HG03159 (cell line): ENCODE measurements around the gene ZFHX3.
"Not testable (repeated sequence)": the region's sequence is repeated elsewhere in the genome, so short reads cannot be mapped to it uniquely, and the experiment has no call there.

Experiments
- ATAC-seq: cut with Tn5 transposase; IDR thresholded peaks from one replicate; pipeline ENCODE4 v1.9.1; 2021; ENCODE audit warnings: mild to moderate bottlenecking, moderate library complexity; ENCODE audit not compliant: unreplicated experiment

Gene ZFHX3

DNA sequence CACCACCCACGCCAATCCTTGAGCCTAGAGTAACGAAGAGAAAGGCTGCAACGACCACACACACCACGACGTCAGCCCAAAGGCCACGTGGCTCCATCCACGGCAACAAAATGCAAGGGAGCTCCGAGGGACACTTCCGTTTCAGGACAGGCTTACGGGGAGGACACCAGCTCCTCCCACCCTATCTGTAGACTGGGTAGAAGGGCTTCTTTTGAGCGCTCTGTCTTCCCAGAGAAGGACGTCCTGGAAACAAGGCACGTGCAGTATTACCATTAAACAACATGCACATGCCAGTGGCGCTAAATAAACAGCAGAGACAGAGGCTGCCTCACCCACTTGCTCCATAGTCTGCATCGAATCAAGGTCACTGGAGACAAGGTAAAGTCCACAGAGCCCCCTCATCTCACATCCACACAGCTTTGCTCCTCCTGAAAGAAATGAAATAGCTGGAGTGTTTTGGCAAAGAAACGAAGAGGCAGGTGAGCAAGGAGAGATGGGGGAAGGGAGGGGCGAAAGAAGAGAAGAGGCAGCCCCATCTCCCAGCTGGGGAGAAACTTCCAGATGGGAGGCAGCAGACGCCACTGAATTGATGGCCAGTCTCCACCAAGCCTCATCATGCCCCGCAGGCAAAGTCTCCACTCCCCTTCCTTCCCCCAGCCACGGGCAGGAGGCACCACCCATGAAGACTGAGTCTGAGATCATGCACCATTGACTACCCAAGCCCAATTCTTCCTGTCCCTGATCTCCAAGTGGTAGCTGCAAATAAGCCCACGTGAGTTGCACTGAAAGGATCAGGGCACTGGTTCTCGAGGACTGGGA lies 24.0 kb downstream of the ZFHX3 start:
- ATAC-seq: no peak

DNA sequence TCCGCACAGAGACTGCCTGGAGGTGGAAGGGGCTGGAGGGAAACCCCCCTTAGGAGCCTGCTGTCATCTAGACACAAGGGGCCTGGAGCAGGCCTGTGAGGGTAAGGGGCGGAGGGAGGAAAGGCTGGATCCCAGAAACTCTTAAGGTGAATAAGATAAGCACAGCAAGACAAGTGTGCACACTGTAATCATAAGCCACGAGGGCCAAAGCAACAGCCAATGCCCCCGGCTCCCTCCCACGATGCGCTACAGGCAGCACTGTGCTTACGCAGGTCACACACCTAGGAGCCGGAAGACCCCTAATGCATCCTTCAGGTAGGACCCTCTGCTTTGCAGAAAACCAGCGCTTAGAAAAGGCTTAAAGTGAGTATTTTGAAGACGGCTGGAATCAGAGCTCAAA lies 24.6 kb downstream of the ZFHX3 start:
- no peak for ATAC-seq

DNA sequence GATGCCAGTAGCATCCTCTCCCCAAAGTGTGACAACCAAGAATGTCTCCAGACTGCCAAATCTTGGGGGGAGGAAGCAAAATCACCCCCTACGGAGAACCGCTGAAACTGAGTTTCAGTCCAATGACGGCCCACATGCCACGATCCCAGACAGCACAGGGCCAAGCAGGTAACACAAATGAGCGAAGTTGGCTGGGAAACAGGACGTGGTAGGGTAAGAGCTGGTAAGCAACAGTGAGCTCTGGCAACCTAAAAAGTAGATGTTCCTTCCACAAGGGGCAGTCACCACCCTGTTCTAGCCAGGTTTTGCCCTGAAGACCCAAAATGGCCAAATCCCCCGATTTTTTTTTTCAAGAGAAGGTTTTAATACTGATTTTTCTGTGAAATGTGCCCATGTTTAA lies 25.4 kb downstream of the ZFHX3 start:
- no peak for ATAC-seq

DNA sequence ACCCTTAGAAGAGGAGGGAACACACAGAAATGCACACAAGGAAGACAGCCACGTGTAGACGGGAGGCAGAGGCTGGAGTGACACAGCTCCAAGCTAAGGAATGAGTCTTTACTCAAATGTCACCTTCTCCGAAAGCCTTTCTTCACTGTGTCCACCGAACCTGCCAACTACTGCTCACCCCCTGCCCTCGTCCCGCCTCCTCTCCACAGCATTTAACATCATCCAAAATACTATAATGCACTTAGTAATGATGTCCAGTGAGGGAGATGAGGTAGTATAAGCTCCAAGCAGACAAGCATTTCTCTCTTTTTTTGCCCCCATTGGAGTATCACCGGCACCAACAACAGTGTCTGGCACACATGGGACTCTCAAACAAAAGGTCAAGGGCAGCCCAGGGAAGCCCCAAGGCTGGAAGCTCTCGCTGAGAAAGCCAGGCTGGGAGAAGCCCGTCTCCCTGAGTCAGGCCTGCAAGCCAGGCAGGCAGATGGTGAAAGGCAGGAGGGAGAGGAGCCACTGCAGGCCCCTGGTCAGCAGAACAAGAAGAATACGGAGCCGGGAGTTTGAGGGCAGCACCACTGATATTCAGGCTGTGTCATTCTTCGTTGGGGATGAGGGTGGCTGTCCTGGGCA lies 25.9 kb downstream of the ZFHX3 start:
- ATAC-seq: no peak

DNA sequence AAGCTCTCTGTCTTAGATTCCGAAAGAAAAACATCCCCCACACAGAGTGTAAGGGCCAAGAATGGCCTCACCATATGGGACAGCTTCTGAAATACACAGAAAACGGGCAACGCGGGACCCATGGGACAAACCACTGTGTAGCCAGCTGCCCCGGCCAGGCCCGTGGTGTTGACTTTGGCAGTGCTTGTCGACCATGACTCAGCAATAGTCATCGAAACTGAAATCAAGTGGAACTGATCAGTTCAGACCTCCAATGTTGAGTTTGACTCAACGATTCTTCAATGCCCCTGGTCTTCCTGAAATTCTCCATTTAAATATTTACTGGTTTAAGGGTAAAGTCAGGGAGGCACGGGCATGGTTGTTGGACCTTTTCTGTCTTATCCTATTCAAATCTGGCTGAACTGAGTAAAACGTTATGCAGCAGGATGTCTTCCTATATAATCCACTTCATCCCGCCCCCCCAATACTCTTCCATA lies 27.5 kb downstream of the ZFHX3 start:
- no peak for ATAC-seq

DNA sequence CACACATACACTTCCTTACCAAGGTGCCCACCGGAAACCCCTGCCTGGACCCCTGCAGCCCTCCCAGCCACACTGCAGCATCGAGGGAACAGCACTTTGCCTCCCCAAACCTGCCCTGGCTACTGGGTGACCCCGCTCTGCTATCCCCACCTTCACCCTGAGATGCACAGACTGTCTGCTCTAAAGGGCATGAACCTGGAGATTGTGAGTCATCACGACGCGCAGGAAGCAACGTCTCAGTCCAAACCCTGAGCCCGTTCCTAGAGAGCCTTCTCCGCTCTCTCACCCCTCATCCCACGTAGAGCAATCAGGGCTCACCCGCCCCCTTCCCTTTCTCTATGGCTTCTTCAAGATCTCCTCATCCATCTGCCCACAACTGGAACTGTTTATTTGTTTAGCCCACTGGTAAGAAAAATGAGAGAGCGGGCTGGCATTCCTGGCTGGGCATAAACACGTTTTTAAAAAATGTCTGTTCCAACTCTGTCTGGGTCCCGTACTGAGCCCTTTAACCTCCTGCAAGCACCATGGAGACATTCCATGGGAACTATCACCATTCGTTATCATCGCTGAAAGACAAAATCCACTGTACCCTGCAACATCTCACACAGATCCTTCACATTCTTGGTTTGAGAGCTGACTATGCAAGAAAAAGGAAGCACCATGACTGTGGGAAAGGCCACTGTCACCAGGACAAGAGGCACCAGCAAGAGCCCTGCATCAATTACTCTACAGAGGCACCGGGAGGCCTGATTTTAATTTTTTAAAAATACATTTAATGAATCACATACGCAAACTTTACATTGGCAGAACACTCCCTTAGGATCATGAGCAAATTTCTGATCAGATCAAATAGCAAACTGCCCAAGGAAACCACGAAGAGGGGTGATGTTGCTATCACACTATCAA lies 28.2 kb downstream of the ZFHX3 start:
- ATAC-seq: no peak

DNA sequence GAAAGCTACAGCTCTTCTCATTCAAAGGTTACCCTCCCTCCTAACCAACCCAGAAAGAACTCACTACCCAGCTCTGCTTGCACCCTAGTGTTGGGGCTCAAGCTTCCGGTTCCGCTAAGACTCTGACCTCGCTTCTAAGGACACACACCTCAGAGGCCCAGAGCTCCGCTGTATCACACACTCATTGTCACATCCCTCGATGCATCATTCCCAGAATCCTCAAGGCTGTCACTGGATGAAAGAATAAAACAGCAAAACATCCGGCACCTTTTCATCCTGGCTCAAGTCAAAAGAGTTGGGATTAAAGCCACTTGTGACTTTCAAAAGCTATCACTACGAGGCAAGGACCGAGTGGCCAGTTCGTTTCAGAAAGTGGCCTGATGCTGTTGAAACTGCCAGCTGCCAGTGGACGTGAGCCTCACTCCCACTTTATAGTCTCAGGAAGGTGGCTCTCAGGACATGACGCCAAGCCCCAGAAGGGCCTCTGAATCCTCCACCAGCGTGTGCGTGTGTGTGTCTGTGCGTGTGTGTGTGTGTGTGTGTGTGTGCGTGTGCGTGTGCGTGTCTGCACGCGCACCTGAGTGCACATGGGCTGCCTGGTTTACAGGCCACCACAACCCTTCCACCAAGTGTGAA lies 29.0 kb downstream of the ZFHX3 start:
- ATAC-seq: no peak

DNA sequence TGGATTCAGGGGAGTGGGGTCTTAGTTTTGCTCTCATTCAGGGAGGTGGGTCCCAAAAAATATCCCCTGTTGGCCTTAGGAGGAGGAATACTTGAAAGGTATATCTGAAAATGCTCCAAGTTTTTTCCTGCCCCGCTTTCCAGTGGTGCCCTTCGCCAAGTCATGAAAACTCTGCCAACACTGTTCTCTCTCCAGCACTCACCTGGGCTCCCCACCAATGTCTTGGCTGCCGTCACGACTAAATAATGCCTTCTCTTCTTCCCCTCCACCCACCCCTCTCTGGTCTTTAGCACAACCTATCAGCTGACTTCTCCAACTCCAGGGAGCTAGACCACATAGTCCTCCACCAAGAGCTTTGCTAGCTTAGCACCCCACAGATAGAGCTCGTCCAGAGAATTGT lies 30.6 kb downstream of the ZFHX3 start:
- ATAC-seq: no peak

DNA sequence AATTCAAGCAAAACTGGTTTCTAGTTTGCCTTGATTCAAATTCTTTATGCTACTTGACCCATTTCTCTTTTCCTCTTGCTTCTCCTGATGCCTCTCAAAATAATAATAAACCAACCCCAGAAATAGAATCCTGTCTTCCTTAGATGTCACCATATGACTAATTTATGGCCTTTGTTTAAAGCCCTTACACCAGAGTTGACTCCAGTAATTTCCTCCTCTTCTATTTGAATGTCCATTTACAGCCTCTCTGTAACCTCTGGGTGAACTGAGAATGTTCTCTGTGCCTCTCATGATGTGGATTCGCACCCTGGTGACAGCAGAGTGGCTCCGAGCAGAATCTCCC lies 31.5 kb downstream of the ZFHX3 start:
- peak; percentile 57 for ATAC-seq

DNA sequence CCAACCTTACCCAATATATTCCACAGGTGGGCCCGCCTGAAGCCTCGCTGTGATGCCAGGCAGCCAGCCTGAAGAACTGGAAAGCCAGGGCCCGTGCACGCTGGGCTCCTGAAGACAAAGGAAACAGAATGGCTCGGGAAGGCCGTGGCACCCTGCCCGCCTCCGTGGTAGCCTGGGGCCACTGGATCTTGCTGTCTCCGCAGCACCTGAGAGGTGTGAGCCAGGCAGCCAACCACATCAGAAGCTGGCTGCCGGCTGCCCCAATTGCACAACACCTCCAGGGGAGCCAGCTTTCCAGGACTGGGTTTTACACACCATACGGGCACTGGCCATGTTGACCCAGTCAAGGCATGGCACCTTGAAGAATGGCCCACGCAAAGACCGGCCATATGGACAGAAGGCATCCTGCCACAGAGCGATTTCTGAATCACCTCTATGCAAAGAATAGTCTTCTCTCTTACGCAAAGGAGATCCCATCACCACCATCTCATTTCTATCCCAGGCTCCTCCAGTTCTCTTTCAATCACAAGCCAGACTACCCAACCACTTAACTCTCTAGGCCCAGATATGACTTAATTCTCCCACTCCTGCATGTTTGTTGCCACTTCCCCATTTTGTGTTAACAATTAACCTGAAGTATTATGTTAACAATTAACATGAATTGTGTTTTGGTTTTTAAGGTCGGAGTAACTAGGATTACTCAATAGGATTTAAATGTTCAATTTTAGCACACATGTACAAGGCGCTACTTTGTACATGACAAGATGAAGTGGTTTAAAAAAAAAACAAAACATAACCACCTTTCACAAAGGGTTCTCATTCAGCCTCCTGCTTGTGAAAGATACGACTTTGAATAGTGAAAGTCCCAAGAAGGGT lies 32.1 kb downstream of the ZFHX3 start:
- ATAC-seq: peak; percentile 80

DNA sequence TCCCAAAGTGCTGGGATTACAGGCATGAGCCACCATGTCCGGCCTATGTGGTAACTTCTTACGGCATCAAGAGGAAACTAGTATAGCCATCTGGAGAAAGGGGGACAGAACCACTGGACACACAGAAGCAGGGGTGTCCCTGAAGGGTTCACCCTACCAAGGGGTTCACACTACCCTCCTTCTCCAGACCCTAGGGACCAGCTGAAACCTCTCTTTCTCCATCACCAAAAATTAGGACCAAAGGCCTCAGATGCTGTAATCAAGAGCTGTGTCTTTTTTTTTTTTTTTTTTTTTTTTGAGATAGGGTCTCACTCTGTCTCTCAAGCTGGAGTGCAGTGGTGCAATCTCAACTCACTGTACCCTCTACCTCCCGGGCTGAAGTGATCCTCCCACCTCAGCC lies 33.2 kb downstream of the ZFHX3 start:
- ATAC-seq: no peak

DNA sequence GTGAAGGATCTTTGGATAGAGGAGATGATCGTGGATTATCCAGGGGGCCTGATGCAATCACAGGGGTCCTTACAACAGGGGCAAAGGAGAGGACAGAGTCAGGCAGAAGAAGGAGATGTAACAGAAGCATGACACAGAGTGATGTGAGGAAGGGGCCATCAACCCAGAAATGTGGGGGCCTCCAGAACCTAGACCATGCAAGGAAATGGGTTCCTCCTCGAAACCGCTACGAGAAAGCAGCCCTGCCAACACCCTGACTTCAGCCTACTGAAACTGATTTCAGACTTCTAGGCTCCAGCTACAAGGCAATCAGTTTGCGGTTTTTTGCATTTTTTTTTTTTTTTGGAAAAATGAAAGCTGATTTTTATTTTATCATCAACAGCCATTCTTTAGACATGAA lies 34.0 kb downstream of the ZFHX3 start:
- ATAC-seq: no peak

DNA sequence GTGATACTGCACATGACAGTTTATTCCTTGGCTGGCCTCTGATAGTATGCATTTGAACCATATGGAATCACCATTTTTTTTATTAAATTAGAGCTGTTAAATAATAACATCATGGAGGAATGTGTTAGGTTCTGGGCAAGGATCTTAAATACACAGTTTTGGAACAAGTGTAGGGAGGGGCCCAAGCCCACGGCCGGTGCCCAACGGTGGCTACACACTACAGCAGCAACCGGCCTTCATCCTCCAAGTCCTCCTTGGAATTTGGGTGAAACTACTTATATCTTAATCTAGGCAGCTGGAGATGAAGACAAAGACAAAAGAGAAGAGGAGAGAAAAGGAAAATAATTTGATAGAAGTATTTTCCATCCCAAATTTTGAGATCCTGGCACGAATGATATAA lies 35.6 kb downstream of the ZFHX3 start:
- ATAC-seq: no peak

DNA sequence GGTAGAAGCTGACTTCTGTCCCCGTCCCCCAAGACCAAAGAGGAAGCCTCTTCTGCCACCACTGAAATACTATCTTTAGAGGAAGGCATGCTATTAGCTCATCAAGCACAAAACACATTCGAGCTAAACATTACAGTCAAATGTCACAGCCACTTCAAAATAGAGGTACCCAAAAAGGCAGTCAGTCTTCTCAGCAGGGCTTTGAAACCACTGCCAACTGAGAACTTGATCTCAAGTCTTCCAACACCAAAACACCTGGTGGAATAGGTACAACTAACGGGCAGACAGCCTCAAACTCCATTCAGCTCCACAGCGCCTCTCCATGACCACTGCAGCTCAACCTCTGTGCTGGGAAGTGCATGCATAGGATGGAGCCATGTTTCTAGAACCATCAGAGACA lies 36.0 kb downstream of the ZFHX3 start:
- ATAC-seq: no peak

DNA sequence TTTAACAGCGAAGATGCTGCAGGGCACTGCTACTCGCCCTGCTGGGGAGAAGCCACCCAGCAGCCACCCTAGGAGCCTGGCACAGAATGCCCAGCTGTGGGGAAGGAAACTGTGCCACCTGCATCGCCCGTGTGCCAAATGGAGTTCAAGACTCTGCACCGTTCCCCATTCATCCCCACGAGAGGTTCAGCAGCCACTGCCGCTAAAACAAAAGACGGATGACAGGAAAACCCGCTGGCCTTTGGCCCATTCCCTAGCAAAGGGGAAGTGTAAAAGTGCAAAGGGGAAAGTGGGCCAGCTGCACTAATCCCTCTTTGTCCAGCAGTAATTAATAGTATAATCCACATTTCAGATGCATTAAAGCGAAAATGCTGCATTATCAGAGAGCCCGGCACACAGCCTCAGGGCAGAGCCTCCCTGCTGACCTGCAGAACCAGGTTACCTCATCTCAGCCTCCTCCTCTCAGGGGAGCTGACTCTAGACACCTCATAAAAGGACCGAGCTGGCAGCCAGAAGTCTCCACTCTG lies 37.7 kb downstream of the ZFHX3 start:
- ATAC-seq: no peak

DNA sequence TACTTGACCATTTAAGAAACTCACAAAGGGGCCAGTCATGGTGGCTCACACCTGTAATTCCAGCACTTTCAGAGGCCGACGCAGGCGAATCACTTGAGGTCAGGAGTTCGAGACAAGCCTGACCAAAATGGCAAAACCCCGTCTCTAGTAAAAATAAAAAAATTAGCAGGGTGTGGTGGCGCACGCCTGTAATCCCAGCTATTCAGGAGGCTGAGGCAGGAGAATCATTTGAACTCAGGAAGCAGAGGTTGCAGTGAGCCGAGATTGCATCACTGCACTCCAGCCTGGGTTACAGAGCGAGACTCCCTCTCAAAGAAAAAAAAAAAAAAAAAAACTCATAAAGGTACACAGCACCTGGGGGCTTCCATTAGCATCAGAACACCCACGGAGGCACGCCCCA lies 38.2 kb downstream of the ZFHX3 start:
- not testable (repeated sequence) for ATAC-seq

DNA sequence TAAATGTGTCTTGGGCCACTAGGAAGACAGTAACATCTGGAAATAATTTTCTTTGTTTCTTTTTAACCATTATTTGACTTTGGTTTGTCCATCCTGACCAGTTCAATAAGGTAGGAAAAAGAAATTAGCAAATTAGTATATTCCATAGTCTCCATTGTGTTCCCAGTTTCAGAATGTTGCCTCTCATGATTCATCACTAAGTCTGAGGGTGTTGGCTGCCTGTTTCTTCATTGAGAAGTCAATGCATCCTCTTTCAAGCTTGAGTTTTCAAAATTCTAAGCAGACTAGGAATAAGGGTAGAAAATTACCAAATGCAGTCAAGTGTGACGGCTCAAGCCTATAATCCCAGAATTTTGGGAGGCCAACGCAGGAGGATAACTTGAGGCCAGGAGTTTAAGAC lies 41.9 kb downstream of the ZFHX3 start:
- ATAC-seq: no peak

DNA sequence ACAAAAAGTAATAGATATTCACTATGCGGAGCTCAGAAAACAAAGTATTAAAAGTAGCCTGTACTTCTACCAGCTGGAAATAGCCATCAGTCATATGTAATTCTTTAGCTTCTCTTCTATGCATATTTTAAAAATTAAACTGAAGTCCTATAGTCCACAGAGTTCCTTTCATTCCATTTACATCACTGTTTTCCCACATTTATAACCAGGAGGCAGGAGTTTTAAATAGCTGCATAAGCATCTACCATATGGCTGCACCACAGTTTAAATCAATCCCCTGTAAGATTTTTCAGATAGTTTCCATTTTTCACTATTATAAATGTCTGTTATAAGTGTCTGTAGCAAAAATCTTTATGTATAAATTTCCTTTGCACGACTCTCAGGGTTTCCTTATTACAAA lies 45.1 kb downstream of the ZFHX3 start:
- ATAC-seq: no peak

DNA sequence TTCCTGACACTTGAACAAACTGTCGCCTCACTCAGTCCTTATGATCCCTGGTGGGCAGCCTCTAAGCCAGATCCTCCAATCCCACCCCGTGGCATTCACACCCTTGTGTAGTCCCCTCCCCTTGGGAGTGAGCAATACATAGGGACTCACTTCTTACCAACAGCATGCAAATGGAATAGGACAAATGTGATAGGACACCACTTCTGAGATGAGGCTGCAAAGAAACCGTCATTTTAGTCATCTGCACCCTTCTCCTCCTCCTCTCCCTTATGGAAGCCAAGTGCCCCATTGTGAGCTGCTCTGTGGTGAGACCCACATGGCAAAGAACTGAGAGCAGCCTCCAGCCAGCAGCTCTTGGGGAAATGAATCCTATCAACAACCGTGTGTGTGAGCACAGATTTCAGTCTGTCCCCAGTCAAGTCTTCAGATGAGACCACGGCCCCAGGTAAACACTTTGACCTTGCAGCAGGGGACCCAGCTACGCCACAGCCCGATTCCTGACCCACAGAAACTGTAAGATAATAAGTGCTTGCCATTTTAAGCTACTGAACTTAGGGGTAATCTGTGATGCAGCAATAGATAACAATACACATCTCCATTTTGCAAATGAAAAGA lies 46.9 kb downstream of the ZFHX3 start:
- ATAC-seq: no peak
